SK-N-MC (cell line): ENCODE data around the gene CNOT11.
"Not testable (repeated sequence)": the region's sequence is repeated elsewhere in the genome, so short reads cannot be mapped to it uniquely, and the experiment has no call there.

Source experiments
- DNase-seq: peaks from one replicate; pipeline ENCODE4 v3.0.0-alpha.2; 2011; ENCODE audit warnings: low read depth, low spot score
- H3K27ac ChIP-seq: fragments of 200-600 bp; sonication (generic); 2 replicates; pipeline ENCODE4 v1.5.1; 2016; ENCODE audit warnings: mixed run types
- H3K36me3 ChIP-seq: fragments of 200-600 bp; sonication (generic); 2 replicates; pipeline ENCODE4 v1.6.1; 2017; ENCODE audit warnings: antibody characterized with exemption, low read length, mixed read lengths; ENCODE audit not compliant: insufficient read depth
- H3K4me3 ChIP-seq: fragments of 200-600 bp; sonication (generic); 2 replicates; pipeline ENCODE4 v1.5.1; 2016
- H3K9ac ChIP-seq: fragments of 200-600 bp; sonication (generic); 2 replicates; pipeline ENCODE4 v1.8.0; 2017; ENCODE audit warnings: mixed run types, mixed read lengths; ENCODE audit not compliant: insufficient read length
- H3K9me3 ChIP-seq: fragments of 200-600 bp; sonication (generic); 2 replicates; pipeline ENCODE4 v1.6.1; 2017; ENCODE audit warnings: low read depth, mild to moderate bottlenecking, antibody characterized with exemption, low read length, moderate library complexity, mixed read lengths
- EZH2 ChIP-seq: fragments of 200-600 bp; sonication (generic); IDR thresholded peaks from one replicate; pipeline ENCODE4 v1.6.1; 2017; ENCODE audit warnings: antibody characterized with exemption
- FOXP2 ChIP-seq: optimal IDR thresholded peaks from 2 replicates; pipeline ENCODE3; 2011; ENCODE audit warnings: mild to moderate bottlenecking, moderate library complexity; ENCODE audit not compliant: insufficient read depth; ENCODE audit errors: extremely low read length, control extremely low read depth
- POLR2AphosphoS5 ChIP-seq: IDR thresholded peaks from 2 replicates; pipeline ENCODE4 v1.6.1; 2012; ENCODE audit warnings: mild to moderate bottlenecking, low read depth, low read length, borderline replicate concordance

Gene CNOT11

GRCh38 chr2:101231240-101231639, 21.4 kb upstream of the CNOT11 start:
- TF ChIP-seq FOXP2 (no peak), POLR2AphosphoS5 (no peak), EZH2 (no peak)
- Histone ChIP-seq H3K9me3 (no peaks in the 10 kb centered on the region), H3K27ac (no peak overlapping the region), H3K9ac (no peak overlapping the region), H3K36me3 (no peaks in the 10 kb centered on the region), H3K4me3 (no peak overlapping the region)
- DNase-seq: no peak

- H3K9me3 ChIP-seq: no peaks in the 10 kb centered on the region
- TF ChIP-seq EZH2: no peak
- no peak for TF ChIP-seq FOXP2
- TF ChIP-seq POLR2AphosphoS5: no peak
- no peak overlapping the region for H3K27ac ChIP-seq
- H3K4me3 ChIP-seq: no peak overlapping the region
- no peak overlapping the region for H3K9ac ChIP-seq
- no peaks in the 10 kb centered on the region for H3K36me3 ChIP-seq
- DNase-seq: no peak
These were observed 20.6 kb upstream of the CNOT11 start for GRCh38 chr2:101231937-101232730.

GRCh38 chr2:101232770-101233169, 19.9 kb upstream of the CNOT11 start:
- TF ChIP-seq POLR2AphosphoS5 (no peak), EZH2 (no peak), FOXP2 (no peak)
- Histone ChIP-seq H3K4me3 (no peak overlapping the region), H3K9me3 (no peaks in the 10 kb centered on the region), H3K36me3 (no peaks in the 10 kb centered on the region), H3K27ac (no peak overlapping the region), H3K9ac (no peak overlapping the region)
- no peak for DNase-seq

GRCh38 chr2:101234169-101234938, 18.3 kb upstream of the CNOT11 start:
- Histone ChIP-seq H3K4me3 (no peak overlapping the region), H3K9me3 (no peaks in the 10 kb centered on the region), H3K9ac (no peak overlapping the region), H3K27ac (no peak overlapping the region), H3K36me3 (no peaks in the 10 kb centered on the region)
- no peak for DNase-seq
- no peak for TF ChIP-seq EZH2
- no peak for TF ChIP-seq POLR2AphosphoS5
- TF ChIP-seq FOXP2: no peak

- H3K27ac ChIP-seq, H3K9me3 ChIP-seq, H3K36me3 ChIP-seq, DNase-seq, H3K4me3 ChIP-seq, H3K9ac ChIP-seq: not testable (repeated sequence)
These were observed 16.7 kb upstream of the CNOT11 start for GRCh38 chr2:101235956-101236355.

- H3K36me3 ChIP-seq, H3K4me3 ChIP-seq: not testable (repeated sequence)
These were observed 14.7 kb upstream of the CNOT11 start for GRCh38 chr2:101237944-101238343.

GRCh38 chr2:101238930-101239759, 13.5 kb upstream of the CNOT11 start:
- Histone ChIP-seq H3K36me3 (no peaks in the 10 kb centered on the region), H3K9ac (no peak overlapping the region), H3K4me3 (no peak overlapping the region), H3K27ac (no peak overlapping the region), H3K9me3 (no peaks in the 10 kb centered on the region)
- TF ChIP-seq FOXP2 (no peak), EZH2 (no peak), POLR2AphosphoS5 (no peak)
- no peak for DNase-seq

More at GRCh38 chr2:101237944-101238343, 14.7 kb upstream of the CNOT11 start:
- H3K27ac ChIP-seq, DNase-seq, H3K9ac ChIP-seq, H3K9me3 ChIP-seq: not testable (repeated sequence)

- H3K36me3 ChIP-seq, H3K9me3 ChIP-seq, H3K9ac ChIP-seq, H3K27ac ChIP-seq, DNase-seq, H3K4me3 ChIP-seq: not testable (repeated sequence)
These were observed 12.9 kb upstream of the CNOT11 start for GRCh38 chr2:101239760-101240118.

- not testable (repeated sequence) for H3K4me3 ChIP-seq, DNase-seq, H3K9me3 ChIP-seq, H3K36me3 ChIP-seq, H3K27ac ChIP-seq, H3K9ac ChIP-seq
These were observed 12.0 kb upstream of the CNOT11 start for GRCh38 chr2:101240694-101241093.
